ENCODE data around the gene JAKMIP1. TPM values are rescaled to one million over a fixed set of nuclear protein-coding genes. Genes with fewer than 3 reads are reported as not detected.

Gene JAKMIP1
- total and polyA plus RNA-seq, 2 donors (not counting 1 experiment from before 2014, with no cell fraction given), result 0.49 to 1.0 TPM

GRCh38 chr4:6229095-6229494 lies 28.7 kb upstream of the JAKMIP1 start:
- Mint-ChIP-seq H3K27me3 (peaks cover 11% of the 10 kb centered on the region), H3K9me3 (ENCODE audit: insufficient read depth) (no peaks in the 10 kb centered on the region), H3K27ac (no peak overlapping the region), H3K4me1 (no peaks in the 10 kb centered on the region), H3K4me3 (no peak overlapping the region)
- Histone ChIP-seq H2AFZ (ENCODE audit: insufficient read depth, low read depth, low read length, poor library complexity, severe bottlenecking) (no peak overlapping the region), H3K4me1 (ENCODE audit: control insufficient read depth in 2 of 2, insufficient read depth in 2 of 2, low read length in 2 of 2) (no peaks in the 10 kb centered on the region), H4K20me1 (ENCODE audit: control insufficient read depth, insufficient read depth, low read length, poor library complexity, severe bottlenecking) (no peaks in the 10 kb centered on the region), H3K27ac (ENCODE audit: low read length in 2 of 2) (no peak overlapping the region), H3K36me3 (replicated peaks in 1 of 2; ENCODE audit: control extremely low read depth in 1 of 2, control insufficient read depth in 1 of 2, extremely low read depth in 1 of 2, insufficient read depth in 2 of 2, low read length in 1 of 2) (no peaks in the 10 kb centered on the region), H3K4me2 (replicated peaks; ENCODE audit: low read depth, low read length, poor library complexity, severe bottlenecking) (no peak overlapping the region), H3K9ac (ENCODE audit: low read length) (no peak overlapping the region), H3K4me3 (ENCODE audit: control extremely low read depth in 1 of 5, extremely low read depth in 1 of 5, insufficient read depth in 1 of 5, low read depth in 2 of 5, low read length in 4 of 5) (no peak overlapping the region), H3K27me3 (replicated peaks in 1 of 4; ENCODE audit: control extremely low read depth in 1 of 4, control insufficient read depth in 3 of 4, insufficient read depth in 4 of 4, low read length in 3 of 4) (peaks cover 0 to 7% (median 0%) of the 10 kb centered on the region in 4 experiments), H3K9me3 (ENCODE audit: control extremely low read depth in 1 of 3, control insufficient read depth in 2 of 3, insufficient read depth in 1 of 3, low read length in 2 of 3) (peaks cover 0 to 6% (median 0%) of the 10 kb centered on the region in 3 donors), H3K79me2 (ENCODE audit: control insufficient read depth, insufficient read depth, low read length) (no peaks in the 10 kb centered on the region)
- CTCF ChIA-PET, result no interaction called here
- 85% methylated on average over 6 of the region's 7 CpGs for WGBS (ENCODE audit: insufficient coverage)
- DNase-seq (no peak), ATAC-seq (ENCODE audit: low read depth) (no peak)
- intact Hi-C loops (cut with micrococcal nuclease), result no loop called here
- no peak for TF ChIP-seq CTCF (IDR thresholded peaks at IDR 0.05)
- TF ChIP-seq EZH2 (IDR thresholded peaks at IDR 0.05; ENCODE audit: borderline replicate concordance, insufficient read depth, low read depth, low read length, poor library complexity, severe bottlenecking), result no peak
- POLR2A ChIA-PET, result no interaction called here

- Histone ChIP-seq H2AFZ (ENCODE audit: insufficient read depth, low read depth, low read length, poor library complexity, severe bottlenecking) (no peak overlapping the region), H4K20me1 (ENCODE audit: control insufficient read depth, insufficient read depth, low read length, poor library complexity, severe bottlenecking) (no peaks in the 10 kb centered on the region), H3K9ac (ENCODE audit: low read length) (no peak overlapping the region), H3K9me3 (ENCODE audit: control extremely low read depth in 1 of 3, control insufficient read depth in 2 of 3, insufficient read depth in 1 of 3, low read length in 2 of 3) (peaks cover 0 to 6% (median 0%) of the 10 kb centered on the region in 3 donors), H3K36me3 (replicated peaks in 1 of 2; ENCODE audit: control extremely low read depth in 1 of 2, control insufficient read depth in 1 of 2, extremely low read depth in 1 of 2, insufficient read depth in 2 of 2, low read length in 1 of 2) (no peaks in the 10 kb centered on the region), H3K27ac (ENCODE audit: low read length in 2 of 2) (no peak overlapping the region), H3K4me3 (ENCODE audit: control extremely low read depth in 1 of 5, extremely low read depth in 1 of 5, insufficient read depth in 1 of 5, low read depth in 2 of 5, low read length in 4 of 5) (no peak overlapping the region), H3K4me1 (ENCODE audit: control insufficient read depth in 2 of 2, insufficient read depth in 2 of 2, low read length in 2 of 2) (no peaks in the 10 kb centered on the region), H3K79me2 (ENCODE audit: control insufficient read depth, insufficient read depth, low read length) (no peaks in the 10 kb centered on the region), H3K27me3 (replicated peaks in 1 of 4; ENCODE audit: control extremely low read depth in 1 of 4, control insufficient read depth in 3 of 4, insufficient read depth in 4 of 4, low read length in 3 of 4) (peaks cover 0 to 8% (median 0%) of the 10 kb centered on the region in 4 experiments), H3K4me2 (replicated peaks; ENCODE audit: low read depth, low read length, poor library complexity, severe bottlenecking) (no peak overlapping the region)
- intact Hi-C loops (cut with micrococcal nuclease), result no loop called here
- no peak for DNase-seq
- peaks cover 18% of the 10 kb centered on the region for H3K27me3 Mint-ChIP-seq
- H3K4me3 Mint-ChIP-seq, result no peak overlapping the region
- no peaks in the 10 kb centered on the region for H3K4me1 Mint-ChIP-seq
- ChIA-PET POLR2A (no interaction called here), CTCF (no interaction called here)
- no peak for ATAC-seq (ENCODE audit: low read depth)
- no peaks in the 10 kb centered on the region for H3K9me3 Mint-ChIP-seq (ENCODE audit: insufficient read depth)
- no peak for TF ChIP-seq CTCF (IDR thresholded peaks at IDR 0.05)
- TF ChIP-seq EZH2 (IDR thresholded peaks at IDR 0.05; ENCODE audit: borderline replicate concordance, insufficient read depth, low read depth, low read length, poor library complexity, severe bottlenecking), result no peak
- WGBS (ENCODE audit: insufficient coverage), result 89% methylated on average over 10 of the region's 16 CpGs
- no peak overlapping the region for H3K27ac Mint-ChIP-seq
Observed at GRCh38 chr4:6228158-6229067, 28.1 kb upstream of the JAKMIP1 start.
